IPS-15b (cell line): ENCODE data around the gene UBL5.
"Not testable (repeated sequence)": the region's sequence is repeated elsewhere in the genome, so short reads cannot be mapped to it uniquely, and the experiment has no call there.

Experiments used
- H3K27me3 ChIP-seq: one replicate; pipeline ENCODE4 v1.6.1; 2013; ENCODE audit warnings: low read length; ENCODE audit not compliant: control insufficient read depth, insufficient read depth
- H3K36me3 ChIP-seq: one replicate; pipeline ENCODE4 v1.6.1; 2013; ENCODE audit warnings: low read length; ENCODE audit not compliant: control insufficient read depth, insufficient read depth
- H3K4me1 ChIP-seq: one replicate; pipeline ENCODE4 v1.6.1; 2013; ENCODE audit warnings: mild to moderate bottlenecking, low read length; ENCODE audit not compliant: control insufficient read depth, insufficient read depth
- H3K4me3 ChIP-seq: one replicate; pipeline ENCODE4 v1.5.1; 2013; ENCODE audit warnings: low read depth, low read length
- H3K9ac ChIP-seq: one replicate; pipeline ENCODE4 v1.6.1; 2013; ENCODE audit warnings: low read depth, mild to moderate bottlenecking, low read length
- H3K9me3 ChIP-seq: one replicate; pipeline ENCODE4 v1.6.1; 2013; ENCODE audit warnings: mild to moderate bottlenecking, low read length; ENCODE audit not compliant: control insufficient read depth, insufficient read depth

The UBL5 gene

DNA sequence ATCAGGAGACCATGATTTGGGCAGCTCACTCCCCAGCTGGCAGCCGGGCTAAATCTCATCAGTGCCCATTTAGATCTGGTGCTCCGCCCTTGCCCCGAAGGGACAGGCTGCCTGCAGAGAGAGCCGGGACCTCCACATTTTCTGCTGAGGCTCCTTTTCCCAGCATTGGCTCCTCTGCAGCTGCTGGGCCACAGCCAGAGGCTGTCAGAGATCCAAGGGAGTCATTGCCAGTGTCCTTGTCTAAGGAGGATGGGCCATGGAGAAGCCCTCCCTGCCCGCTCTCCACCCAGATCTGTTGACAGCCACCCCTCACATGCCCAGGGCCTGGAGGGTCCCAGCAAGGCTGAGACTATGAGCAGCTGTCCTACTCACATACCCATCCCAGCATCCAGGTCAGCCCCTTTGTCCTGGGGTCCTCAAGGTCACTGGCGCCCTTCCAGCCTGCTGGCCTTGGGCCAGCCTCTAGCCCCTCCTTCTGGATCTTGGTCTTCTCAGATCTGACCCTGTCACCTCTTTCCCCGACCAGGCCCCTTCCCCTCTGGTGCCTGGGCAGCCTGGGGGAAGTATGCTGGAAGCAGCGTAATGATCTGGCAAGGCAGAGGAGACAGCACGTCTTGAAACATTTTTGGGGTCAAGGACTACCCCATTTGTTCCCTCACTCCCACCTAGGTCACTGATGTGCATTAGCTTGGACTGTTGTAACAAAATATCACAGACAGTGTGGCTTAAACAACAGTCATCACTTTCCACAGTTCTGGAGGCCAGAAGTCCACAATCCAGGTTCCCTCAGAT is 15.3 kb downstream of the UBL5 start:
- H3K9ac ChIP-seq: no peak overlapping the region
- no peaks in the 10 kb centered on the region for H3K4me1 ChIP-seq
- no peaks in the 10 kb centered on the region for H3K27me3 ChIP-seq
- H3K36me3 ChIP-seq: peaks cover 34% of the 10 kb centered on the region
- no peak overlapping the region for H3K4me3 ChIP-seq
- H3K9me3 ChIP-seq: no peaks in the 10 kb centered on the region

DNA sequence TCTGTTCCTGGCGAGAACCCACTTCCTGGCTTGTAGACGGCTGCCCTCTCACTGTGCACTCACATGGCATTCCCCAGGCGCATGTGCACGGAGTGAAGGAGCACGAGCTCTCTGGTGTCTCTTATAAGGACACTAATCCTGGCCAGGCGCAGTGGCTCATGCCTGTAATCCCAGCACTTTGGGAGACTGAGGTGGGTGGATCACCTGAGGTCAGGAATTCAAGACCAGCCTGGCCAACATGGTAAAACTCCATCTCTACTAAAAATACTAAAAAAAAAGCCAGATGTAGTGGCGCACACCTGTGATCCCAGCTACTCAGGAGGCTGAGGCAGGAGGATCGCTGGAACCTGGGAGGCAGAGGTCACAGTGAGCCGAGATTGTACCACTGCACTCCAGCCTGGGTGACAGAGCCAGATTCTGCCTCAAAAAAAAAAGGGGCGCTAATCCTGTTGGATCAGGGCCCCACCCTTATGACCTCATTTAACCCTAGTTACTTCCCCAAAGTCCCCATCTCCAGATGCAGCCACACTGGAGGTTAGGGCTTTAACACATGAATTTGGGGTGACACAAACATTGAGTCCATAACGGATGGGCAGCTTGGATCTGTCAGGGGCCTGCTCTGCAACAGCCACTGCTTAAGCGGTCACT is 16.0 kb downstream of the UBL5 start:
- H3K4me3 ChIP-seq, H3K9ac ChIP-seq, H3K9me3 ChIP-seq, H3K27me3 ChIP-seq, H3K4me1 ChIP-seq: not testable (repeated sequence)
- peaks cover 39% of the 10 kb centered on the region for H3K36me3 ChIP-seq

DNA sequence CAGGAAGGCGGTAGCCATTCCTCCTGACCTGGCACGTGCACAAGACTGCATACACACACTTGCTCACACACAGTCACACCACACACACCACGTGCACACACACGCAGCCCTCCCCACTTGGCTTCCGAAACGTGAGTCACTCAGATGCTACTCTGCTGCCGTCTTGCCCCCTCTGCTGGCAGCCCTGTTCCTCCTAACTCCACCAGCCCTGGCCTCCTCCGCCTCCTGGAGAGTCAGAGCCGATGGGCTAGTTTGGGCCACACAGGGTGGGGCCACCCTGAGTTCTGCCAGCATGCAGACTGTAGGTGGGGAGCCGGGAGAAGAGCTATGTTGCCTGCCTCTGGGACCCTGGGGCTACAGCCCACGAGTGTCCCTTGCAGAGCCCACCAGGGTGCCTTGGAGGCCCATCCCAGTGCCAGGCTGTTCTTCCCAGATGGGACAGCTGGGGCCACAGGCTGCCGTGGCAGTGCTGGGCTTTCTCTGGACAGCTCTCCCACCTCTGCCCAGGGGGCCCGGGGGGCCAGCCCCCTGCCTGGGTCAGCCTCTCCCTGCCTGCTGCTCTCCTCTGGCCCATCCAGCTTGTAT is 19.5 kb downstream of the UBL5 start:
- Histone ChIP-seq H3K27me3 (no peaks in the 10 kb centered on the region), H3K36me3 (peaks cover 30% of the 10 kb centered on the region), H3K9ac (no peak overlapping the region), H3K4me3 (no peak overlapping the region), H3K4me1 (peaks cover 4% of the 10 kb centered on the region), H3K9me3 (no peaks in the 10 kb centered on the region)

DNA sequence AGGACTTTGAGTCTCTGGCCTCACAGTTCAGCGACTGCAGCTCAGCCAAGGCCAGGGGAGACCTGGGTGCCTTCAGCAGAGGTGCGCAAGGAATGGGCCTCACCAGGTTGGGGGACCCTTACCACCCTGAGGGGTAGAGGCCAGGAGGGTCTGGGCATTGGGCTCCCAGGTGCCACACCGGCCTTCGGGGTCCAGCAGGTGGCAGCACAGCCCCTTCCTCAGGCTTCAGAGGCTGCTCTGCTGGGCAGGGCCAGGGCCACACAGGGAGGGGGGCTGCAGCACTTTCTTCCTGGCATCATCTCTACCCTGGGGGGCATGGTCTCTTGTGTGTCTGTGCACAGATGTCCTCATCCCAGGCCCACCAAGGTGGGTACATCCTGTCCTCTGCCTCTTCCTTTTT is 20.3 kb downstream of the UBL5 start:
- H3K9ac ChIP-seq: no peak overlapping the region
- H3K4me1 ChIP-seq: peaks cover 4% of the 10 kb centered on the region
- no peak overlapping the region for H3K4me3 ChIP-seq
- H3K27me3 ChIP-seq: no peaks in the 10 kb centered on the region
- peaks cover 25% of the 10 kb centered on the region for H3K36me3 ChIP-seq
- H3K9me3 ChIP-seq: no peaks in the 10 kb centered on the region

DNA sequence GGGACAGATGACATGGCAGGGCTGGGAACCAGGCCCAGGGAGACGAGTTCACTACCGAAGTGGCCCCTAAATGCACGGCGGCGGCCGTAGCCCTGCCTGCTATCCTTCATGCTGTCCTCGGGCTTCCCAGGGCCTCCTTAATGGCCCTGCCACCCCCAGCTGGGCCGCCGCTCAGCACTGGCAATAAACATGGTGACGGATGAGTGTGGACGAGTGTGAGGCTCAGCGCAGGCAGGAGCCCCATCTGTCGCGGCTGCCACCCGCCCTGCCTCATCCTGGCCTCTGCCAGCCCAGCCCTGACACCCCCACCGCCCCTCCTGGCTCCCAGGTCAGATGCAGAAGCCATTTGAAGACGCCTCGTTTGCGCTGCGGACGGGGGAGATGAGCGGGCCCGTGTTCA is 21.0 kb downstream of the UBL5 start:
- no peaks in the 10 kb centered on the region for H3K9me3 ChIP-seq
- no peak overlapping the region for H3K9ac ChIP-seq
- no peak overlapping the region for H3K4me3 ChIP-seq
- H3K36me3 ChIP-seq: peaks cover 21% of the 10 kb centered on the region
- peaks cover 4% of the 10 kb centered on the region for H3K4me1 ChIP-seq
- H3K27me3 ChIP-seq: no peaks in the 10 kb centered on the region

DNA sequence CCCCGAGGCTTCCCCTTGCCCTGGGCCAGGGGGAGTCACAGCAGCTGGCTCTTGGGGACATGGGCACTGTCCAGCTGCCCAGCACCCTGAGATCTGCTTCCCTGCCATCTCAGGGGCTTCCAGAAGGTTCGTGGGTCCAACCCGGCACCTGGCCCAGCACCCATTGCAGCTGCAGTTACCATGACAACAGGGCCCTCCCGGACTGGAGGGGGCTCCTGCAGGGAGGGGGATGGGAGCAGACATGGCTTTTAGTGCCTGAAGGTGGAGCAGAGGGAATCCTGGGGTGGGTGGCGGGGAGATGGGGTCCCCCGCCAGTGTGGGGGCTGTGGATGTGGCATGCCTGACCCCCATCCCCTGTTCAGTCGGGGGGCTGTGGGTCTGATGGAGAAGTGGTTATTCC is 22.1 kb downstream of the UBL5 start:
- no peak overlapping the region for H3K9ac ChIP-seq
- peaks cover 4% of the 10 kb centered on the region for H3K4me1 ChIP-seq
- no peaks in the 10 kb centered on the region for H3K27me3 ChIP-seq
- no peaks in the 10 kb centered on the region for H3K9me3 ChIP-seq
- H3K4me3 ChIP-seq: no peak overlapping the region
- H3K36me3 ChIP-seq: peaks cover 22% of the 10 kb centered on the region

DNA sequence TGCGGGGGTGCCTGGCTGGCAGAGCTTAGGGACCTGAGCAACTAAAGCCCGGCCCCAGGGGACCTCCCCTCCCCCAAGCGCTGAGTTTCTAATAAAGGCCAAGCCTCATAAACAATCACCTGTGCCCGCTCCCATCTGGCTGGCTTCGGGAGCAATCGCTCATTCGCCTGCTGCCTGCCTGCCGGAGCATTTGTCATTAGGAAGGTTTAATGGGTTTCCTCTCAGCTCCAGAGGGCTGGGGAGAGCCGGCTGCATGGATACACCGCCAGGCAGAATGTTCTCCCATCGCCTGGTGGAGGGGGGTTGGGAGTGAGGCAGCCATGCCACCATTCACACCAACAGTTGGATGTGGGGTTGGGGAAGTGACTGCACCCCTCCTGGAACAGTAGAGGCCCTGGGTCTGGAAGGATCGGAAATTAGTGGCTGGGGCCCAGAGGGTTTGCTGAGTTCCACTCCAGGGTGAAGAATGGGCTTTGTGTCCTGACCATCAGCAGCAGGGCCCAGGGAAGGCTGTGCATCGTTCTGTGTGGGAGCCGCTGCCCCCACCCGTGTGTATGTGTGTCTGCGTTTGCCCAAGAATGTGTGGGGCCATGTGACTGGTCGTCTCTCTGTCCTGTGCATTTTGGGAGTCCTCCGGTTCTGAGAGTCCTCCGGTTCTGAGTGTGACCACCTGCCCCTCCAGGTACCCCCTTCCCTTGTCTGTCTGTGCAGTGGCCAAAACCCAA is 22.7 kb downstream of the UBL5 start:
- H3K9me3 ChIP-seq: no peaks in the 10 kb centered on the region
- H3K4me3 ChIP-seq: no peak overlapping the region
- peaks cover 4% of the 10 kb centered on the region for H3K4me1 ChIP-seq

DNA sequence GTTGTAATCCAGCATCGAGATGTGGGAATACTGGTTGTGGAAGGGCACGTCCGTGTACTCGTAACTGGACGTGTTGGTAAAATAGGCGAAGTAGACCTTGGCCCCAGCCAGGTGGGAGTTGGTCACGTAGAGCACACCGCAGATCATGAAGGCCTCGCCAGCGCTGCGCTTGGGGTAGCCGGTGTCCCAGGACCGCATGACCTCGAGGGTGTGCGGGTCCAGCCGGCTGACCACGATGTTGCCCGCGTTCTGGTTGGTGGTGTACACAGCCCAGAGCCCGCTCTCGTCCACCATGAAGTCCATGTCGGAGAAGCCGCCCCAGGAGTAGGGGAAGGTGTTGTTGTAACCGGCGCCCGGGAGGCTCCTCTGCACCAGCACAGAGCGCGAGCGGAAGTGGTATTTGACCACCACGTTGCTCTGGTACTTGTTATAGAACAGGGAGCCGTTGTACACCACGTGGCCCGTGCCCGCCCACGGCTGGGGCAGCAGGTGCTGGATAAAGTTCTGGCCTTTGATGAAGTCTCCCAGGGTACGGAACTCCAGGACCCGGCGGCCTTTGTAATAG is 26.6 kb downstream of the UBL5 start:
- H3K4me1 ChIP-seq: peaks cover 4% of the 10 kb centered on the region
- H3K9ac ChIP-seq: no peak overlapping the region
- H3K9me3 ChIP-seq: no peaks in the 10 kb centered on the region
- no peak overlapping the region for H3K4me3 ChIP-seq
- H3K36me3 ChIP-seq: peaks cover 30% of the 10 kb centered on the region
- H3K27me3 ChIP-seq: no peaks in the 10 kb centered on the region

More for the DNA sequence above, 22.7 kb downstream of the UBL5 start:
- Histone ChIP-seq H3K36me3 (peaks cover 22% of the 10 kb centered on the region), H3K9ac (no peak overlapping the region), H3K27me3 (no peaks in the 10 kb centered on the region)

DNA sequence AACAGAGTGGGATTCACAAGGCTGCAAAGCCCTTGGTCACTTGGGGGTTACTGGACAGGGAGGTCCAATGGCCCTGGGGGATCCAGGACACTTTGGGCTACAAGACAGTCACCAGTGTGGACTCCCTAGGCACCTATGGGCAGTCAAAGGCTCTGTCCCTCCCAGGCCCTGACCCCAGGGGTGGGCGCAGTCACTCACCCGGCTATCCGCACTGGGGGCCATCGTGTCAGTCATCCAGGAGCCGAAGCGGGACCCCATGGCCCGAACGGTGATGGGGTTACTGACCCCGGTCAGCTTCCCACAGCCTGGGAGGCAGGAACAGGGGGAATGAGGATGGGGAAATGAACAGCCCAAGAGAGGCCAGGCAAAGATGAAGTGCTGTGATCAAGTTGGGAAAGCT is 28.9 kb downstream of the UBL5 start:
- Histone ChIP-seq H3K4me1 (no peaks in the 10 kb centered on the region), H3K36me3 (peaks cover 27% of the 10 kb centered on the region), H3K27me3 (no peaks in the 10 kb centered on the region), H3K9ac (no peak overlapping the region), H3K4me3 (no peak overlapping the region), H3K9me3 (no peaks in the 10 kb centered on the region)

DNA sequence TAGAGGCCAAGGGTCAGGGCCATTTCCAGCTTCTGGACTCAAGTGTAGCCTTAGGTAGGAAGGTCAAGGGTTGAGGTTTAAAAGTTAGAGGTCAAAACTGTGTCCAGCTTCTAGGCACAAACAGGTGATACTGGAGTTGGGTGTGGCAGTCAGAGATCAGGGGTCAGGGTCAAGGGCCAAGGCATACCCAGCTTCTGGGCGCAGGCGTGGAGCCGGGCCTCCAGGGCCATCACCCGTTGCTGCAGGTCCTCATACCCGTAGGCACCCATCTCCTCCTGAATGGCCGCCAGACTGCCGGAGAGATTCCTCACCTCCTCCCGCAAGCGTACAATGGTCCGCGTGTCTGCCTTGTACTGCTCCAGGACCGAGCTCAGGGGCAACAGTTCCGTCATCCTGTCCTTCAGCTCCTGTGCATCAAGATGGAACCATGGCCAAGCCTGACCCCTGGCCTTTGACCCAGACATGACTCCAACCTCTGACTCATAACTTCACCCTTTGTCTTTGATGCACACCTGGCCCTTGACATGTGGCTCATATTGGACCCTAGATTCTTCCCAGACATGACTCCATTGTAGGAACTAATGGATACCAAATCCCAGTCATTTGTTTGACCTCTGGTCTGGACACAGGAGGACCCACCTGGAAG is 29.5 kb downstream of the UBL5 start:
- Histone ChIP-seq H3K4me3 (no peak overlapping the region), H3K27me3 (no peaks in the 10 kb centered on the region), H3K9ac (no peak overlapping the region), H3K36me3 (peaks cover 27% of the 10 kb centered on the region), H3K9me3 (no peaks in the 10 kb centered on the region), H3K4me1 (no peaks in the 10 kb centered on the region)
